ENCODE results near the gene CFDP1. TPM values are rescaled to one million over a fixed set of nuclear protein-coding genes. Genes with fewer than 3 reads are reported as not detected.
"Not testable (repeated sequence)": the region's sequence is repeated elsewhere in the genome, so short reads cannot be mapped to it uniquely, and the experiment has no call there.

The CFDP1 gene
- total RNA-seq, 1 donor from 2014 or later: 59.7 TPM

DNA sequence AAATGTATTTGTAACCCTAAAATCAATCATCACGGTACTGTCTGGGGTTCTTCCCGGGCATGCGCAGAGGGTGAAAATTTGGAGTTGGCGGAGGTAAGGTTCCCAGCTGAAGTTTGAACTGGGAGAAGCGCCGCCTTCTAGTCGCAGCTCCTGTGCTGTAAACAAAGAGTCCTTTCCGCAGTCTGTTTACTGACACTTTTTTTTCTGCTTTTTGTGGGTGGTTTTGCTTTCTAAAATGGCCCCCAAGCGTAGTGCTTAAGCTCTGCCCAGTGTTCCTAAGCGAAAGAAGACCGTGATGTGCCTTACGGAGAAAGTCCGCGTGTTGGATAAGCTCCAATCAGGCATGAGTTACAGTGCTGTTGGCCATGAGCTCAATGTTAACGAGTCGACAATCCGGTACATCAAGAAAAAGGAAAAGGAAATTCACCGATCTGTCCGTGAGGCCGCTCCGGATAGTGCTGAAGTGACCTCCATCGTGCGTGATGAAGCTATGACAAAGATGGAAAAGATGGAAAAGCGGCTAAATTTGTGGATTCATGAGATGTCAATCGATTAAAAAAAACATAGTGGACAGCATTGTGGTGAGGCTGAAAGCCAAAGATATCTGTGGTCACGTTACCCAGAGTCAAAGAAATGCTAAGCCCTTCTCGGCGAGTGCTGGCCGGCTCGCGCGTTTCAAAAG, 570 bp upstream of the CFDP1 start:
- H3K36me3 ChIP-seq (ENCODE audit: control insufficient read depth, insufficient read depth, low read length): no peaks in the 10 kb centered on the region
- TF ChIP-seq, protein P1, sequence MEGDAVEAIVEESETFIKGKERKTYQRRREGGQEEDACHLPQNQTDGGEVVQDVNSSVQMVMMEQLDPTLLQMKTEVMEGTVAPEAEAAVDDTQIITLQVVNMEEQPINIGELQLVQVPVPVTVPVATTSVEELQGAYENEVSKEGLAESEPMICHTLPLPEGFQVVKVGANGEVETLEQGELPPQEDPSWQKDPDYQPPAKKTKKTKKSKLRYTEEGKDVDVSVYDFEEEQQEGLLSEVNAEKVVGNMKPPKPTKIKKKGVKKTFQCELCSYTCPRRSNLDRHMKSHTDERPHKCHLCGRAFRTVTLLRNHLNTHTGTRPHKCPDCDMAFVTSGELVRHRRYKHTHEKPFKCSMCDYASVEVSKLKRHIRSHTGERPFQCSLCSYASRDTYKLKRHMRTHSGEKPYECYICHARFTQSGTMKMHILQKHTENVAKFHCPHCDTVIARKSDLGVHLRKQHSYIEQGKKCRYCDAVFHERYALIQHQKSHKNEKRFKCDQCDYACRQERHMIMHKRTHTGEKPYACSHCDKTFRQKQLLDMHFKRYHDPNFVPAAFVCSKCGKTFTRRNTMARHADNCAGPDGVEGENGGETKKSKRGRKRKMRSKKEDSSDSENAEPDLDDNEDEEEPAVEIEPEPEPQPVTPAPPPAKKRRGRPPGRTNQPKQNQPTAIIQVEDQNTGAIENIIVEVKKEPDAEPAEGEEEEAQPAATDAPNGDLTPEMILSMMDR (IDR thresholded peaks at IDR 0.05; ENCODE audit: insufficient read depth, low read length, poor library complexity, severe bottlenecking): no peak
- DNase-seq (ENCODE audit: low read depth): peak; percentile 91
- H3K4me3 ChIP-seq (ENCODE audit: low read depth, low read length): peak overlapping the region; percentile 66
- no peaks in the 10 kb centered on the region for H3K27me3 ChIP-seq (ENCODE audit: control insufficient read depth, insufficient read depth, low read length)

DNA sequence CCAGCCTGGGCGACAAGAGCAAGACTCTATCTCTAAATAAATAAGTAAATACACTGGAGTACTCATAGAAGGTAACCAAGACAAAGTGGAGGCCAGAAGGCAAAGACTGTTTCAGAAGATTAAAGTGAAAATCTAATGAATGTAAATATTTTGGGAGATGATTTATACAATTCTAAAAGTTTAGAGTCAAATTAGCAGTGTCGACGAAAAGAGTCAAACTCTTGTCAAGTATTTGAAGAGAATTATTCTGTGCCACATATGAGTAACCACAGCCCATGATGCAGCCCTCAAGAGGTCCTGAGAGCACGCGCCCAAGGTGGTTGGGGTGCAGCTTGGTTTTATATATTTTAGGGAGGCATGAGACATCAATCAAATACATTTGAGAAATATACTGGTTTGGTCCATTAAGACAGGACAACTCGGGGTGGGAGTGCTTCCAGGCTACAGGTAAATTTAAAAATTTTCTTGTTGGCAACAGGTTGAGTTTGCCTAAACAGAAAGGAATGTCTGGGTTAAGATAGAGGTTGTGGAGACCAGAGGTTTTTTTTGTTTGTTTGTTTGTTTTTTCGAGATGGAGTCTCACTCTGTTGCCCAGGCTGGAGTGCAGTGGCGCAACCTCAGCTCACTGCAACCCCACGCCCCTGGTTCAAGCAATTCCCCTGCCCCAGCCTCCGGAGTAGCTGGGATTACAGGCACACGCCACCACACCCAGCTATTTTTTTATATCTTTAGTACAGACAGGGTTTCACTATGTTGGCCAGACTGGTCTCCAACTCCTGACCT, 3.5 kb downstream of the CFDP1 start:
- TF ChIP-seq, protein P1 (IDR thresholded peaks at IDR 0.05; ENCODE audit: insufficient read depth, low read length, poor library complexity, severe bottlenecking): no peak
- H3K36me3 ChIP-seq (ENCODE audit: control insufficient read depth, insufficient read depth, low read length): no peaks in the 10 kb centered on the region
- no peak for DNase-seq (ENCODE audit: low read depth)
- no peak overlapping the region for H3K4me3 ChIP-seq (ENCODE audit: low read depth, low read length)
- no peaks in the 10 kb centered on the region for H3K27me3 ChIP-seq (ENCODE audit: control insufficient read depth, insufficient read depth, low read length)

DNA sequence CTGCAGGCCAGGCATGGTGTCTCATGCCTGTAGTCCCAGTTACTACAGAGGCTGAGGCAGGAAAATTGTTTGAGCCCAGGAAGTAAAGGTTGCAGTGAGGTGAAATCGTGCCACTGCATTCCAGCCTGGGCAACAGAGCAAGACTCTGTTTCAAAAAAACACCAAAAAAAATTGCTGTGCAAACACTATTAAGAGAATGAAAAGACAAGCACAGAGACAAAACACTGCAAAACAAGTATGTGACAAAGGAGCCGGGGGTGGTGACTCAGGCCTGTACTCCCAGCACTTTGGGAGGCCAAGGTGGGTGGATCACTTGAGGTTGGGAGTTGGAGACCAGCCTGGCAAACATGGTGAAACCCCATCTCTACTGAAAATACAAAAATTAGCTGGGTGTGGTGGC, 6.8 kb downstream of the CFDP1 start:
- not testable (repeated sequence) for DNase-seq (ENCODE audit: low read depth); H3K4me3 ChIP-seq (ENCODE audit: low read depth, low read length); H3K27me3 ChIP-seq (ENCODE audit: control insufficient read depth, insufficient read depth, low read length); H3K36me3 ChIP-seq (ENCODE audit: control insufficient read depth, insufficient read depth, low read length)

DNA sequence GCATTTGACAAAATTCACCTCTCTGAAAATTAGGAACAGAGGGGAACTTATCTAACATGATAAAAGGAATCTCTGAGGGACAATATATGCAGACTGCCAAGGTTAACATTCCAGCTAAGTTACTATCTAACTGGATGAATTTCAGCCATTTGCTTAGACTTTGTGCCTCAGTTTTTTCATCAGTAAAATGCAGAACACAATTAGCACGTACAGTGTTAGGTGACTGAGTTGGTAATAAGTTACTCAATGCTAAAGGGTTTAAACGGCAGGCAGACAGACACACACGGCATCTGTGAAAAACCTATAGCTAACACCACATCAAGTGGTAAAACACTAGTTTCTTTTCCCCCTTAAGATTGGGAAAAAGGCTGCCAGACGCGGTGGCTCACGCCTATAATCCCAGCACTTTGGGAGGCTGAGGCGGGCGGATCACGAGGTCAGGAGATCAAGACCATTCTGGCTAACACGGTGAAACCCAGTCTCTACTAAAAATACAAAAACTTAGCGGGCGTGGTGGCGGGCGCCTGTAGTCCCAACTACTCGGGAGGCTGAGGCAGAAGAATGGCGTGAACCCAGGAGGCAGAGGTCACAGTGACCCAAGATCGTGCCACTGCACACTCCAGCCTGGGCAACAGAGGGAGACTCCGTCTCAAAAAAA, 9.1 kb downstream of the CFDP1 start:
- not testable (repeated sequence) for DNase-seq (ENCODE audit: low read depth); H3K36me3 ChIP-seq (ENCODE audit: control insufficient read depth, insufficient read depth, low read length); H3K27me3 ChIP-seq (ENCODE audit: control insufficient read depth, insufficient read depth, low read length); H3K4me3 ChIP-seq (ENCODE audit: low read depth, low read length)

DNA sequence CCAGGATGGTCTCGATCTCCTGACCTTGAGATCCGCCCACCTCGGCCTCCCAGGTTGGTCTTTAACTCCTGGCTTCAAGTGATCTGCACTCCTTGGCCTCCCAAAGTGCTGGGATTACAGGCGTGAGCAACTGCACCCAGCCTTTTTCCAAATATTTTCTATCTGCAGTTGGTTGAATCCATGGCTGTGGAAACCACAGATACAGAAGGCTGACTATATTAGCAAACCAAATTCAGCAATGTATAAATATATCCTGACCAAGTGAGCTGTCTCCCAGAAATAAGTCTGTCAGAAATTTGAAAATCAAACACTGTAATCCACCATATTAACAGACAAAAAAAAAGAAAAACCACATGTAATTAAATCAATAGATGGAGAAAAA, 9.6 kb downstream of the CFDP1 start:
- DNase-seq (ENCODE audit: low read depth): no peak
- TF ChIP-seq, protein P1 (IDR thresholded peaks at IDR 0.05; ENCODE audit: insufficient read depth, low read length, poor library complexity, severe bottlenecking): no peak
- H3K4me3 ChIP-seq (ENCODE audit: low read depth, low read length): no peak overlapping the region

DNA sequence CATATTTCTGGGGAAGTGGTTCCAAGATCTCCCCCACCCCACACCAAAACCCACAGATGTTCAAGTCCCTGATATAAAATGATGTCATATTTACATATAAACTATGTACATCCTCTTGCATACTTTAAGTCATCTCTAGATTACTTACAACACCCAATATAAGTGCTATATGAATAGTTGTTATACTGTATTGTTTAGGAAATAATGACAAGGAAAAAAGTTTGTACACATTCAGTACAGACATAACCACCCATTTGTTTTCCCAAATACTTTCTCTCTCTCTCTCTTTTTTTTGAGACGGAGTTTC, 11.5 kb downstream of the CFDP1 start:
- Histone ChIP-seq H3K27me3 (ENCODE audit: control insufficient read depth, insufficient read depth, low read length) (no peaks in the 10 kb centered on the region), H3K36me3 (ENCODE audit: control insufficient read depth, insufficient read depth, low read length) (no peaks in the 10 kb centered on the region), H3K4me3 (ENCODE audit: low read depth, low read length) (no peak overlapping the region)
- no peak for DNase-seq (ENCODE audit: low read depth)
- TF ChIP-seq, protein P1 (IDR thresholded peaks at IDR 0.05; ENCODE audit: insufficient read depth, low read length, poor library complexity, severe bottlenecking): no peak

More for the DNA sequence above, 9.6 kb downstream of the CFDP1 start:
- no peaks in the 10 kb centered on the region for H3K36me3 ChIP-seq (ENCODE audit: control insufficient read depth, insufficient read depth, low read length)
- no peaks in the 10 kb centered on the region for H3K27me3 ChIP-seq (ENCODE audit: control insufficient read depth, insufficient read depth, low read length)

Measured in kidney epithelial cell (primary cell).